Naive thymus-derived CD4-positive, alpha-beta T cell (primary cell): ENCODE measurements around the gene NKX2-2. TPM values are rescaled to one million over a fixed set of nuclear protein-coding genes. Genes with fewer than 3 reads are reported as not detected.
"Not testable (repeated sequence)": the region's sequence is repeated elsewhere in the genome, so short reads cannot be mapped to it uniquely, and the experiment has no call there.

ENCODE experiments used
- ATAC-seq: fragments of 150-1000 bp; cut with Tn5 transposase; 2 replicates; pipeline ENCODE4 v1.10.0; 2021; ENCODE audit warnings: mild to moderate bottlenecking, moderate library complexity
- CTCF ChIA-PET: fragments of 350-600 bp; sonication (Branson Sonifier 250); formaldehyde crosslinking; loops from one replicate; lab custom pipeline; 2021; ENCODE audit warnings: antibody characterized with exemption; lab: Charles Lee
- POLR2A ChIA-PET: fragments of 350-600 bp; sonication (Branson Sonifier 250); formaldehyde crosslinking; loops from one replicate; lab custom pipeline; 2021; ENCODE audit warnings: antibody characterized with exemption, inconsistent platforms; lab: Charles Lee
- DNase-seq, 9 donors: peaks; one replicate each; pipeline versions ENCODE4 v3.0.0 to v3.0.0-alpha.2; 2020 to 2022; ENCODE audit warnings: mixed read lengths in 1 of 9
- H3K27ac ChIP-seq: one replicate; pipeline ENCODE4 v1.7.0; 2013; ENCODE audit warnings: mild to moderate bottlenecking, low read depth, low read length, moderate library complexity
- H3K27me3 ChIP-seq, 2 donors: one replicate each; pipeline ENCODE4 v1.7.0; 2013; ENCODE audit warnings: low read length in 2 of 2, mild to moderate bottlenecking in 2 of 2, moderate library complexity in 2 of 2; ENCODE audit not compliant: control insufficient read depth in 2 of 2, insufficient read depth in 2 of 2
- H3K36me3 ChIP-seq, 3 experiments: 1 replicate in 2 of 3; 2 replicates in 1 of 3; pipeline ENCODE4 v1.7.0; 2013; ENCODE audit warnings: low read length in 3 of 3, mild to moderate bottlenecking in 3 of 3, moderate library complexity in 1 of 3; ENCODE audit not compliant: insufficient read depth in 3 of 3, control insufficient read depth in 2 of 3
- H3K4me1 ChIP-seq, 2 donors: one replicate each; pipeline ENCODE4 v1.7.0; 2013; ENCODE audit warnings: low read length in 2 of 2, mild to moderate bottlenecking in 2 of 2, moderate library complexity in 1 of 2; ENCODE audit not compliant: control insufficient read depth in 2 of 2, insufficient read depth in 2 of 2
- H3K4me3 ChIP-seq: 2 replicates; pipeline ENCODE4 v1.7.0; 2013; ENCODE audit warnings: mild to moderate bottlenecking, low read length
- H3K9me3 ChIP-seq, 3 experiments: 1 replicate in 2 of 3; 2 replicates in 1 of 3; pipeline ENCODE4 v1.7.0; 2013; ENCODE audit warnings: low read length in 3 of 3; ENCODE audit not compliant: control insufficient read depth in 2 of 3
- H3K27ac Mint-ChIP-seq, 9 donors: one replicate each; pipeline ENCODE4 v1.8.0; 2020 to 2022; ENCODE audit warnings: mixed read lengths in 9 of 9, mild to moderate bottlenecking in 8 of 9, moderate library complexity in 5 of 9, inconsistent platforms in 2 of 9
- H3K27me3 Mint-ChIP-seq, 5 donors: one replicate each; pipeline ENCODE4 v1.8.0; 2021 to 2022; ENCODE audit warnings: mixed read lengths in 5 of 5, mild to moderate bottlenecking in 1 of 5
- H3K36me3 Mint-ChIP-seq, 5 donors: one replicate each; pipeline ENCODE4 v1.8.0; 2020 to 2022; ENCODE audit warnings: mixed read lengths in 5 of 5, mild to moderate bottlenecking in 3 of 5, inconsistent platforms in 1 of 5
- H3K4me1 Mint-ChIP-seq, 7 donors: one replicate each; pipeline ENCODE4 v1.8.0; 2020 to 2022; ENCODE audit warnings: mixed read lengths in 7 of 7, mild to moderate bottlenecking in 3 of 7, inconsistent platforms in 1 of 7
- H3K4me3 Mint-ChIP-seq, 10 donors: one replicate each; pipeline ENCODE4 v1.8.0; 2020 to 2022; ENCODE audit warnings: mild to moderate bottlenecking in 10 of 10, mixed read lengths in 10 of 10, moderate library complexity in 6 of 10, inconsistent platforms in 2 of 10
- H3K9me3 Mint-ChIP-seq, 11 donors: one replicate each; pipeline ENCODE4 v1.8.0; 2020 to 2022; ENCODE audit warnings: mixed read lengths in 11 of 11, mild to moderate bottlenecking in 4 of 11, inconsistent platforms in 1 of 11, moderate library complexity in 1 of 11
- intact Hi-C, 2 donors: fragments of 100-400 bp; cut with micrococcal nuclease; formaldehyde crosslinking; loops; one replicate each; pipeline ENCODE4 v1.15.1; 2023
- polyA plus RNA-seq, 2 donors: library from polyadenylated mRNA; unstranded; fragments of 300-500 nt; fragmentation: Illumina TruSeq; gene quantifications; one replicate each; pipeline ENCODE4 v1.2.3, GENCODE V29; 2021
- total RNA-seq, 6 experiments: library from RNA in 5 of 6; stranded (reverse) in 5 of 6; gene quantifications; 1 replicate in 5 of 6; 2 replicates in 1 of 6; pipeline ENCODE4 v1.2.3 and lab custom pipeline; 2021 to 2026

Gene NKX2-2
- total and polyA plus RNA-seq, 7 experiments from 2014 or later, result not detected

GRCh38 chr20:21498635-21499034, 15.2 kb downstream of the NKX2-2 start:
- no peak overlapping the region for H3K4me3 Mint-ChIP-seq
- H3K36me3 Mint-ChIP-seq, result no peaks in the 10 kb centered on the region
- intact Hi-C loops, result no loop called here
- no peaks in the 10 kb centered on the region for H3K9me3 ChIP-seq
- H3K27ac ChIP-seq, result no peak overlapping the region
- H3K27ac Mint-ChIP-seq, result no peak overlapping the region
- CTCF ChIA-PET, result interaction anchor here (0.5 kb wide), 1 partner anchor 147 kb away, joined by 3 read pairs; no protein-coding TSS in a partner anchor
- H3K4me1 Mint-ChIP-seq, result peaks cover 0 to 2% (median 0%) of the 10 kb centered on the region in 7 donors
- peaks cover 26 to 58% (median 44%) of the 10 kb centered on the region in 5 donors for H3K27me3 Mint-ChIP-seq
- no peak for ATAC-seq
- no peaks in the 10 kb centered on the region for H3K4me1 ChIP-seq
- H3K36me3 ChIP-seq, result no peaks in the 10 kb centered on the region
- DNase-seq, result no peak
- H3K9me3 Mint-ChIP-seq, result no peaks in the 10 kb centered on the region
- H3K4me3 ChIP-seq, result no peak overlapping the region
- H3K27me3 ChIP-seq, result no peaks in the 10 kb centered on the region
- POLR2A ChIA-PET, result no interaction called here

- Histone ChIP-seq H3K27ac (no peak overlapping the region), H3K4me3 (no peak overlapping the region), H3K36me3 (no peaks in the 10 kb centered on the region), H3K9me3 (no peaks in the 10 kb centered on the region), H3K27me3 (no peaks in the 10 kb centered on the region), H3K4me1 (no peaks in the 10 kb centered on the region)
- POLR2A ChIA-PET, result no interaction called here
- H3K9me3 Mint-ChIP-seq, result no peaks in the 10 kb centered on the region
- CTCF ChIA-PET, result interaction anchor here (0.5 kb wide), 2 partner anchors 146 to 746 kb away, joined by 3 to 4 read pairs; no protein-coding TSS in a partner anchor
- ATAC-seq (no peak), DNase-seq (no peak)
- no peaks in the 10 kb centered on the region for H3K36me3 Mint-ChIP-seq
- H3K27me3 Mint-ChIP-seq, result peaks cover 27 to 61% (median 44%) of the 10 kb centered on the region in 5 donors
- no peak overlapping the region for H3K27ac Mint-ChIP-seq
- H3K4me3 Mint-ChIP-seq, result no peak overlapping the region
- H3K4me1 Mint-ChIP-seq, result no peaks in the 10 kb centered on the region
- intact Hi-C loops, result no loop called here
Measured at GRCh38 chr20:21498195-21498594, 15.7 kb downstream of the NKX2-2 start.

- Histone ChIP-seq H3K36me3 (no peaks in the 10 kb centered on the region), H3K9me3 (no peaks in the 10 kb centered on the region), H3K27me3 (no peaks in the 10 kb centered on the region), H3K4me1 (no peaks in the 10 kb centered on the region), H3K27ac (no peak overlapping the region), H3K4me3 (no peak overlapping the region)
- intact Hi-C loops, result no loop called here
- Mint-ChIP-seq H3K27ac (no peak overlapping the region), H3K4me1 (no peaks in the 10 kb centered on the region), H3K27me3 (peaks cover 37 to 65% (median 44%) of the 10 kb centered on the region in 5 donors), H3K36me3 (no peaks in the 10 kb centered on the region), H3K9me3 (no peaks in the 10 kb centered on the region), H3K4me3 (no peak overlapping the region)
- ATAC-seq, result no peak
- POLR2A ChIA-PET, result no interaction called here
- CTCF ChIA-PET, result interaction anchor here (0.9 to 1.0 kb wide), 3 partner anchors 9 to 261 kb away, joined by 3 read pairs; no protein-coding TSS in a partner anchor
- no peak for DNase-seq
Measured at GRCh38 chr20:21496452-21496851, 17.4 kb downstream of the NKX2-2 start.

- ChIA-PET CTCF (interaction anchor here (0.8 kb wide), 1 partner anchor 281 kb away, joined by 3 read pairs; no protein-coding TSS in a partner anchor), POLR2A (no interaction called here)
- H3K27me3 Mint-ChIP-seq, result peaks cover 45 to 65% (median 55%) of the 10 kb centered on the region in 5 donors
- Histone ChIP-seq H3K4me1 (no peaks in the 10 kb centered on the region), H3K36me3 (no peaks in the 10 kb centered on the region), H3K9me3 (no peaks in the 10 kb centered on the region), H3K27ac (no peak overlapping the region), H3K4me3 (no peak overlapping the region), H3K27me3 (no peaks in the 10 kb centered on the region)
- no peaks in the 10 kb centered on the region for H3K9me3 Mint-ChIP-seq
- no peak overlapping the region for H3K4me3 Mint-ChIP-seq
- intact Hi-C loops, result no loop called here
- H3K27ac Mint-ChIP-seq, result no peak overlapping the region
- no peaks in the 10 kb centered on the region for H3K36me3 Mint-ChIP-seq
- ATAC-seq (no peak), DNase-seq (no peak)
- no peaks in the 10 kb centered on the region for H3K4me1 Mint-ChIP-seq
Measured at GRCh38 chr20:21493049-21493448, 20.8 kb downstream of the NKX2-2 start.

GRCh38 chr20:21490105-21490504, 23.8 kb downstream of the NKX2-2 start:
- no peak overlapping the region for H3K4me3 ChIP-seq
- H3K4me1 ChIP-seq, result no peaks in the 10 kb centered on the region
- ChIA-PET POLR2A (no interaction called here), CTCF (interaction anchor here (0.7 to 0.8 kb wide), 2 partner anchors 148 to 250 kb away, joined by 3 read pairs; no protein-coding TSS in a partner anchor)
- no peaks in the 10 kb centered on the region for H3K36me3 ChIP-seq
- no peak overlapping the region for H3K27ac Mint-ChIP-seq
- H3K27ac ChIP-seq, result no peak overlapping the region
- ATAC-seq (no peak), DNase-seq (no peak)
- peaks cover 43 to 56% (median 49%) of the 10 kb centered on the region in 5 donors for H3K27me3 Mint-ChIP-seq
- H3K4me3 Mint-ChIP-seq, result no peak overlapping the region
- intact Hi-C loops, result no loop called here
- H3K36me3 Mint-ChIP-seq, result no peaks in the 10 kb centered on the region
- H3K4me1 Mint-ChIP-seq, result no peaks in the 10 kb centered on the region
- H3K9me3 Mint-ChIP-seq, result peaks cover 0 to 8% (median 3%) of the 10 kb centered on the region in 11 donors
- H3K27me3 ChIP-seq, result no peaks in the 10 kb centered on the region
- no peaks in the 10 kb centered on the region for H3K9me3 ChIP-seq

- CTCF ChIA-PET, DNase-seq, H3K9me3 ChIP-seq, H3K36me3 ChIP-seq, H3K4me1 Mint-ChIP-seq, H3K27ac Mint-ChIP-seq, POLR2A ChIA-PET, ATAC-seq, intact Hi-C loops, H3K4me3 ChIP-seq, H3K27me3 ChIP-seq, H3K4me1 ChIP-seq, H3K27ac ChIP-seq, H3K4me3 Mint-ChIP-seq: not testable (repeated sequence)
- Mint-ChIP-seq H3K27me3 (peaks cover 14 to 60% (median 51%) of the 10 kb centered on the region in 5 donors), H3K9me3 (peaks cover 0 to 16% (median 4%) of the 10 kb centered on the region in 11 donors), H3K36me3 (peaks cover 0 to 12% (median 0%) of the 10 kb centered on the region in 5 donors)
Measured at GRCh38 chr20:21480144-21480543, 33.7 kb downstream of the NKX2-2 start.

- Mint-ChIP-seq H3K4me1 (no peaks in the 10 kb centered on the region), H3K36me3 (peaks cover 0 to 6% (median 0%) of the 10 kb centered on the region in 5 donors), H3K27me3 (peaks cover 11 to 32% (median 20%) of the 10 kb centered on the region in 5 donors), H3K4me3 (no peak overlapping the region), H3K9me3 (peaks cover 0 to 13% (median 8%) of the 10 kb centered on the region in 11 donors), H3K27ac (no peak overlapping the region)
- DNase-seq (no peak), ATAC-seq (no peak)
- H3K4me1 ChIP-seq, result no peaks in the 10 kb centered on the region
- intact Hi-C loops, result no loop called here
- ChIA-PET POLR2A (no interaction called here), CTCF (no interaction called here)
- no peaks in the 10 kb centered on the region for H3K36me3 ChIP-seq
- H3K27me3 ChIP-seq, result no peaks in the 10 kb centered on the region
- no peaks in the 10 kb centered on the region for H3K9me3 ChIP-seq
- H3K27ac ChIP-seq, result no peak overlapping the region
- no peak overlapping the region for H3K4me3 ChIP-seq
Measured at GRCh38 chr20:21465799-21466198, 48.1 kb downstream of the NKX2-2 start.
